ENCODE data around the gene BCL6. TPM values are rescaled to one million over a fixed set of nuclear protein-coding genes. Genes with fewer than 3 reads are reported as not detected.
A peak's percentile ranks its signal among the peaks of the same experiment; 100 is the strongest.

Gene BCL6
- total RNA-seq, 1 donor from 2014 or later = 104 TPM

GRCh38 chr3:187741403-187742350 lies 3.6 kb downstream of the BCL6 start:
- peak; percentile 83 for DNase-seq

GRCh38 chr3:187740421-187741399 lies 4.6 kb downstream of the BCL6 start:
- DNase-seq (peak; percentile 85), ATAC-seq (peak; percentile 11)
- intact Hi-C loops (cut with micrococcal nuclease) = loop anchor here (2.0 to 10.0 kb wide), 2 partner anchors 1214 to 1404 kb away; no protein-coding TSS in a partner anchor

More at GRCh38 chr3:187741403-187742350, 3.6 kb downstream of the BCL6 start:
- ATAC-seq = peak; percentile 7
- intact Hi-C loops (cut with micrococcal nuclease) = loop anchor here (2.0 to 10.0 kb wide), 2 partner anchors 1213 to 1403 kb away; no protein-coding TSS in a partner anchor

GRCh38 chr3:187739561-187740332 lies 5.5 kb downstream of the BCL6 start:
- intact Hi-C loops (cut with micrococcal nuclease) = loop anchor here (2.0 to 10.0 kb wide), 2 partner anchors 1215 to 1405 kb away; no protein-coding TSS in a partner anchor
- peak; percentile 89 for DNase-seq
- peak; percentile 21 for ATAC-seq

GRCh38 chr3:187739094-187739560 lies 6.1 kb downstream of the BCL6 start:
- intact Hi-C loops (cut with micrococcal nuclease) = no loop called here
- peak; percentile 1 for ATAC-seq
- DNase-seq = peak; percentile 66

GRCh38 chr3:187738331-187739093 lies 6.8 kb downstream of the BCL6 start:
- ATAC-seq (peak; percentile 70), DNase-seq (peak; percentile 84)
- intact Hi-C loops (cut with micrococcal nuclease) = no loop called here

- no peak for DNase-seq
- intact Hi-C loops (cut with micrococcal nuclease) = no loop called here
- ATAC-seq = no peak
Measured at GRCh38 chr3:187738071-187738330, 7.3 kb downstream of the BCL6 start.

GRCh38 chr3:187737368-187738070 lies 7.7 kb downstream of the BCL6 start:
- ATAC-seq (peak; percentile 34), DNase-seq (peak; percentile 88)
- intact Hi-C loops (cut with micrococcal nuclease) = no loop called here

- no peak for ATAC-seq
- intact Hi-C loops (cut with micrococcal nuclease) = no loop called here
- no peak for DNase-seq
Measured at GRCh38 chr3:187737006-187737367, 8.3 kb downstream of the BCL6 start.

- ATAC-seq = no peak
Measured at GRCh38 chr3:187736418-187736871, 8.8 kb downstream of the BCL6 start.

GRCh38 chr3:187735837-187736236 lies 9.4 kb downstream of the BCL6 start:
- DNase-seq (no peak), ATAC-seq (no peak)
- intact Hi-C loops (cut with micrococcal nuclease) = no loop called here

More at GRCh38 chr3:187736418-187736871, 8.8 kb downstream of the BCL6 start:
- intact Hi-C loops (cut with micrococcal nuclease) = no loop called here
- no peak for DNase-seq

GRCh38 chr3:187735383-187735782 lies 9.9 kb downstream of the BCL6 start:
- ATAC-seq = no peak
- intact Hi-C loops (cut with micrococcal nuclease) = no loop called here

GRCh38 chr3:187734841-187735240 lies 10.4 kb downstream of the BCL6 start:
- ATAC-seq = no peak
- DNase-seq = no peak
- intact Hi-C loops (cut with micrococcal nuclease) = no loop called here

More at GRCh38 chr3:187735383-187735782, 9.9 kb downstream of the BCL6 start:
- no peak for DNase-seq

GRCh38 chr3:187733371-187733770 lies 11.9 kb downstream of the BCL6 start:
- DNase-seq (no peak), ATAC-seq (no peak)
- intact Hi-C loops (cut with micrococcal nuclease) = no loop called here

- no peak for DNase-seq
- intact Hi-C loops (cut with micrococcal nuclease) = no loop called here
- no peak for ATAC-seq
Measured at GRCh38 chr3:187729598-187729997, 15.7 kb downstream of the BCL6 start.

GRCh38 chr3:187728940-187729583 lies 16.2 kb downstream of the BCL6 start:
- ATAC-seq = no peak
- DNase-seq = no peak
- intact Hi-C loops (cut with micrococcal nuclease) = no loop called here

GRCh38 chr3:187728248-187728647 lies 17.0 kb downstream of the BCL6 start:
- ATAC-seq = no peak

GRCh38 chr3:187726564-187726963 lies 18.7 kb downstream of the BCL6 start:
- intact Hi-C loops (cut with micrococcal nuclease) = no loop called here
- DNase-seq = no peak
- no peak for ATAC-seq

More at GRCh38 chr3:187728248-187728647, 17.0 kb downstream of the BCL6 start:
- intact Hi-C loops (cut with micrococcal nuclease) = no loop called here
- no peak for DNase-seq
